Fibroblast of skin of right quadriceps (primary cell): ENCODE measurements around the gene PLCL1.

Source experiments
- DNase-seq: peaks from one replicate; pipeline ENCODE4 v3.0.0-alpha.2; 2013

PLCL1 gene

DNA sequence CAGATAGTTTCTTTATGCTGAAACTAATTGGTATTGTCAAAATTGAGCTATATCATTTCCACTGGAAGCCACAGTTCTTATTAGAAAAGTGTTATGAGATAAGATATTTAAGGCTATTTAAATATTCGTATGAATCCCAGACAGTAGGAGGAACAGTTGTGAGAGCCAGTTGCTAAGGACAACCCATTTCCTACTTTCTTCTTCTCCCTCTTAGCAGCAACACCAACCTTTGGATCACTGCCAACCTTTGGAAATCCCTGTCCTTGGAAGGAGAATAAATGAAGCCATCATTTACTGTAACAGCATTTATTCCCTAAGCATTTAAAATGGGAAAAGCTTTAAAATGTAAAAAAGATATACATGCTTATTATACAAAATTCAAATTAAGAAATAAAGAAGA lies 85.8 kb downstream of the PLCL1 start:
- DNase-seq = no peak

DNA sequence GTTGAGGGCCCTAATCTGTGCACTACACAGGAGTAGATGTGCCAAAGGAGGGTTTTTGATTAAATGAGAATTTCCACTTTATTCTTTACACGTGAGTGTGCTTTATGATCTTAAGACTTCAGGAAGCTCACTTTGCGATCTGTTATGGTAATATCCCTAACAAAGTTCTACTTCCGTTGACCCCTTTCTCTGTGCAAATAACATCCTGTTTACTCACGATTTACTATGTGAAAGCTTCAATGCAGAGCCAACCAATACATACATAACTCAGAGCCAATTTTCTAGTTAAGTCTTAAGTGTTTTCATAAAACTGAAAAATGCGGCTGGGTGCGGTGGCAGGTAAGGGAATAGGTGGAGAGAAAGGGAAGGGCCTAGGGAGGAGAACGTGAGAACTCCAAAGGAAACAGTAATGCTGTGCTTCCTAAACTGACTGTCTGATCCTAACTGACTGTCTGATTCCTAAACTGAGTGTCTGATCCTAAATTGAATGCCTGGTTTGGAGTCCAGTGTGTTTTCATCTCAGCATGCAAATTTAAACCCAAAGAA lies 87.6 kb downstream of the PLCL1 start:
- DNase-seq = no peak

DNA sequence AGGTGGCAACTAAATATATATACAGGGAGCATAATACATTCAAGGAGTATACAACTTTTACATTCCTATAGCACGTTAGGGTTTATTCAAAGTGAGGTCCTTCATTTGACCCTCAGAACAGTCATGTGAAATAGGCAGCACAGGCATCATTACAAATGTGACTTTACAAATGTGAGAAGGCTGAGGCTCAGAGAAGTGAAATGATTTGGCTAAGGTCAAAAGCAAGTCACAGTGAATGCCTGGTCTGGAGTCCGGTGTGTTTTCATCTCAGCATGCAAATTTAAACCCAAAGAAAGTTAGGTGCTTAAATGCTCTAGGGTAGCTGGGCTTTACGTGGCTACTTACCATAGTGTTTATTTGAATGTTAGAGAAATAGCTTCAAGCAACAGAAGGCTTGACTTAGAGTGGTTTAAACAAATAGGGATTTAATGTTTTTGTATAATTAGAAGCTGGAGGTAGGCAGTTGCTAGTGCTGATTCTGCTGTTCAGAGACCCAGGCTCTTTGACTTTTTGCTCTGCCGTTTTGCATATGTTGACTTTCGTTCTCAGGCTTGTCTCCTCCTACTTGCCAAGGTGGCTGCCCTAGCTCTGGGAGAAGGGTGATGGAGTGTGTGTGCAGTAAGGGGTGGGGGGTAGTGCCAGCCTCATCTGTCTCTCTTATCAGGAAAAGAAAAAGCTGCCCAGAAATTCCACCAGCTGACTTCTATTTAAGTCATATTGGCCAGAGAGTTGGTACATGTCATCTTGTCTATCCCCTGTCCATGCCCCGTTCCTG lies 89.2 kb downstream of the PLCL1 start:
- DNase-seq = no peak

DNA sequence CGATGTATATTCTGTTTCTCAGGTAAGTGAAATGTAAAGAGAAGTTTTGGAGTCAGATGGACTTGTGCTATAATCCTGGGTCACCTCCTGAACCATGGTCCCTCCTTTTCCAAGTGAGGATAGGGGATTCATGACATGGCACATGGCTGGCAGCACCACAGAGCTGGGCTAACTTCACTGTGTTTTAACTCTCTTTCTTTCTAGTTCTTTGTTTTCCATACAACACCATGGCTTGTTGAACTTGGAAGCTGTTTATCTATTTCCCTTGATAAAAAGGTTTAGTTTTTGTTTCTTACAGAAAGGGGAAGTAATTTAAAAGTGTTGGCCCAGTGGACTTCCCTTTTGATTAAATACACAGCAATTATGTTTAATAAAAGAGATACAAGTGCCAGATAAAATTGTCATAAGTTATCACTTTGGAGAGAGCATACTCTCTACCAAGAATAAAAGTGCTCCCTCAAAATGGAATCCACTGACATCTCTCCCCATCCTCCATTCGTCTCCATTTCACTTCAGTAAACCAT lies 90.4 kb downstream of the PLCL1 start:
- no peak for DNase-seq

DNA sequence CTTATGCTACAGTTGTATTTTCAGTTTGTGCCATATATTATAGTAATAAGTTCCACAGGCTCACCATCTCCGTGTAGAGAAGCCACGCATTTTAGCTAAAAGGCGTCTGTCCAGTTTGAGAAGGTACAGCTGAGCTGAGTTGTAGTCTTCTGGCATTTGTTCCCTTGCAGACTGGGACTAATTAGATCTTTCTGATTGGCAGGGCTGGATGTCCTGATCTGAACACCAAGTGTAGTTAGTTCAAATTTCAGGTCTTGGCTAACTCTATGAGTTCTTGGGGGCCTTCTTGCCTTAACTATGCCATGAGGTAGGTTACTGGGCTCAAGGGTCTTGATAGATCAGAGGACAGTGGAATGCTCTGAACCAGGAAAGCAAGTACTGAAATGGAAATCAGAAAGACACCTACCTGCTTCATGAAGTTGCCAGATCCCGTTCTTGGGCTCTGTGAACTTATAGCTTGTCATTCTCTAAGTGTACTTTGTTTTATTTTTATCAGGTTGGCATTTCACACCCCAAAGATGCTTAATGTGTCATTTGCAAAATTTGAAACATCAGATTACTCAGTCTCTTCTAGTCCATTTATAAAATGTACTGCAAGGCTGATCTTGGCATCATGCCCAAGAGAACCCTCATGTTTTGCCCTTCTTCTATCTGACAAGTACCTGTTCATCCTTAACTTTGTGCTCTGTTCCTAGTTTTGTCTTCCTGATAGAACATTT lies 93.7 kb downstream of the PLCL1 start:
- DNase-seq = no peak

GRCh38 chr2:197904446-197904845 lies 100.1 kb downstream of the PLCL1 start:
- DNase-seq = no peak

DNA sequence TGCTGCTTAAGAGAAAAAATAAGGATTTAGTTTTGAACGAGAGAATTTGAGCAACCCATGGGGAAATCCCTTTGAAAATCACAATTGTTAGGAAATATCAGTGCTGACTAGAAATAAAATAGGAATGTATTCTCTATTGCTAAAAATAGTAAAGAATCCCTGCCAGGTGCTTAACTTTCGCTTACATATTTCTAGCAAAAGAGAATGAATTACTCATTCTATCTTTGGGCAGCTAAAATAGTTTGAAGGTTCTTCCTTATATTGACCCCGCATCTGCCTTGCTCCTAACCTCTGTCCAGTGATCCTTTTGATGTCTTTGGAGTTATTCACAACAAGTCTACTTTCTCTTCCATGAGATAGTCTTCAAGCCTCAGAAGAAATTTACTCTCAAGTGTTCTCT lies 103.8 kb downstream of the PLCL1 start:
- DNase-seq = peak; percentile 18

DNA sequence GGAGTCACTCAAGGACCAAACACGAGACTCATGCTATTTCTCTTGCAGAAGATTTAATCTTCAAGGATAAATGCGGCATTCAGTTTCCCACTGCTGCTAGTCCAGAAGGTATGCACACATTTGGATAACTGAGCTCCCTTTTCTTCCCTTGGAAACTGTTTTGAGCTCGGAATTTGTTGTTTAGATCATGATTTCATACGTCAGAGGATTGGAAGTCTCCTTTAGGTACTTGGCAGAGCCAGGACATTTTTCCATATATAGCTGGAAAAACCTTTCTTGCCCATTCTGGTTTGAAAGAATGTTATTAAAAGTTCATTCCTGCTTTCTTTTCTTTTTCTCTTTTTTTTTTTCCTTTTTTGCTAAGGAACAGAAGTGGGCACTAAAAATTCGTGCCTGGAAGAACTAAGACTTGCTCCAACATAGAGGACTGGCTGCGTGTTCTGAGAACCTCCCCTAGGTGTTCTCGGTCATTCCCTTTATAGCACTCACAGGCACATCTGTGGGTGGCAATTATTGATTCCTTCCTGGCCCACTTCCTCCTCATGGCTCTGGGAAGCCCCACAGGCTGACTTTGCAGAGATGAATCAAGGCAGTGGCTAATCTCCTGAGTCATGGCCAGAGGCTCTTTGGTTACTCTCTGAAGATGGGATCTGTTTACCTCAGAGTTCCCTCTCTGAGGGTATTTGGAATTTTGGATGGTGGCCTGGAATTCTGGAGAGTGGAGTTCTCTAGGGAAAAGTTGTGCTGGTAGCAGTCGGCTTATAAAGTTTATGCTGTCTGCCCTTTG lies 104.8 kb downstream of the PLCL1 start:
- DNase-seq = peak; percentile 93

GRCh38 chr2:197911667-197912066 lies 107.3 kb downstream of the PLCL1 start:
- DNase-seq = no peak

GRCh38 chr2:197913084-197913483 lies 108.7 kb downstream of the PLCL1 start:
- no peak for DNase-seq

- no peak for DNase-seq
Measured at GRCh38 chr2:197914778-197915177, 110.4 kb downstream of the PLCL1 start.

- DNase-seq = peak; percentile 72
Measured at GRCh38 chr2:197915548-197916265, 111.3 kb downstream of the PLCL1 start.

DNA sequence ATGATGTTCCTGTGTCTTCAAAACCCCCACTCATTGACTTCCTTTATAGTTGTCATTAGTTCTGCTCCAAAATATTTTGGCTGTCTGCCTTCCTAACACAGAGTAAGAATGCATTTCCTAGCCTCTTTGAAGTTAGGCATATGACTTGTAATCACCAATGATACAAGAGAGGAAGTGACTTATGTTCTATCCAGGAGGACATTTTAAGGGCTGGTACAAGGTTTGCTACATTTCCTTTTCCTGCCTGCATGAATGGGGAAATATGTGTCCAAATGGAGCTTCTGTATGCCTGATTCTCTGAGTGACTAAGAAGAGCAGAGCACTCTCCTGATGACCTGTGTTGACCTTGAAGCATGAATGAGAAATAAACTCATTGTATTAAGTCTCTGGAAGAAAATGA lies 115.1 kb downstream of the PLCL1 start:
- DNase-seq = no peak

- DNase-seq = no peak
Measured at GRCh38 chr2:197920088-197920487, 115.7 kb downstream of the PLCL1 start.

GRCh38 chr2:197920592-197921201 lies 116.3 kb downstream of the PLCL1 start:
- no peak for DNase-seq

DNA sequence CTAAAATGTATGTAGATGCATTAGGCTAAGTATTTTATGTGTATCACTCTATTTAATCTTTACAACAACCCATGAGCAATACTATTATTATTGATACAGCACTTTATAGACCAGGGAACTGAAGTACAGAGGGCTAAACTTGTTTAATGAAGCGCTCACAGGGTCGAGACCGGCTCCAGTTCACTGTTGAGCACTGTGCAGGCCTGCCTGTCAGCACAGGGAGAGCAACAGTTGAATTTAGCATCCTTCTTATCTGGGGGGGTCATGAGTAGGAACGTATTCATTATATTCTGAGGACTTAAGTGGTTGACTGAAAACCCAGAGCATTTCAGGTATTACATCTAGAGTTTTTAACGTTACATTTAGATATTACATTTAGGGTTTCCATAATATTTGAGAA lies 120.1 kb downstream of the PLCL1 start:
- DNase-seq = no peak

DNA sequence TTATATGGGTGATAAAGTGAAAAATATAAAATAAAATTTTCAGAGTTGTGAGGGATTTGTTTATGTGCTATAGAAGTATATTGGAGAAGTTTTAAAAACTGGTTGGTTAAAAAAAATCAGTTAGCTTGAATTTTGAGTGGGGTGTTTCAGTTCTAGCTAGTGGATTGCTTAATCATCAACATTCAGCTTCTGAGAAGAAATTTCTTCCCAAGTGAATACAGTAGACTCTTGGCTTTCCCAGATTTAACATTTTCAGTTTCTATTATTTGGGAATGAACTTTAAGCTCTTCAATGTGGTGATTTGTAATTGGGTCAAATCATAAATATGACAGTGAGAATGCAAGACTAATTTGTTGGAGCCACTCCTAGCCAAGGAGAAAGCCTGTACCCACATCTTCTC lies 120.8 kb downstream of the PLCL1 start:
- no peak for DNase-seq

DNA sequence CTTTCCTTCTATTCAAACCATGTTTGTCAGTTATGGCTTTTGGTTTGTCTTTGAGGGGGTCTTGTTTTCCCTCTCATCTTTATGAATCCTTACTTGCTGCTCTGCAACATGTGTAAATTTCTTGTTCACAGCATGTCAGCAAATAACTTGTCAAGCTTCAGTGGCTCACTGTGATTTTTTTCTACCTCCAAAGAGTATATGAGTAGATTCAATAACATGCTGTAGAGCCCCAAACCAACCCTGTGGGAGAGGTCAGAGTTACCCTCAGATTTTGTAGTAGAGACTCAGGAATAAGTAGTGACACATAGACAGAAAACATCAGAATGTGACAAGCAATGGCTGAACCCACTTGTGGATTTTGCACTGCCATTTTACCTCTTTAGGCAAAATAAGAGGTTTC lies 121.6 kb downstream of the PLCL1 start:
- DNase-seq = no peak

DNA sequence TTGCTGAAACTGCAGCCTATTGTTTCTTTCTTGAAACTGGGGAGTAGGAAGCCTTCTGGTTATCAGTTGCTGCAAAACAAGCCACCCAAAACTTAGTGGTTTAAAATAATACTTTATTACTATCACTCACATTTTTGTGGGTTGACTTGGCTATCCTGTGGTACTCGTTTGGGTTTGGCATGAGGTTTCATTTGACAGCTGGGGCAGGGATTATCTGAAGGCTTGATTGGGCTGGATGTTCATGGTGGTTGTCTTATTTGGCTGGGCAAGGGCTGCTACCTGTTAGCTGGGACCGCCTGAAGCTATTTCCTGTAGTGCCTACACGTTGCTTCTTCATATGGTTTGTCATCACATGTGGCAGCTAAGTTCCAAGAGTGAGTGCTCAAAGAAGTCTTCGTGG lies 122.3 kb downstream of the PLCL1 start:
- no peak for DNase-seq

DNA sequence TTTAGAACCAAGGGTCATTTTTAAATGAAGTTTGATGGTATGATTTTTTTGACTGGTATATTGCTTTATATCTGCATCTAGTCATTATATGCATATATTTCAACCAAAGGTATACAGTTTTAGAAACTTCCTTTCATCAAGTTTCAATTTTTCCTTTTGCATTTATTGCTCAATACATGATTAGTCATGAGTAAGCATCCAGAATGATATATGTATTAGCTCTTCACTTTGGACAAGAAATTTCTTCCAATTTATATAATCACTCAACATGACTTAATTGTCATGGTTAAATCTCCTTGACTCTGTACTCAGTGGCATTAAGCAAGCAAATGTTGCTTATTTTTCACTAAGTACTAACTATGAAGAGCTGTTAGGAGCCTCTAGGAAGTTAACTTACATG lies 123.6 kb downstream of the PLCL1 start:
- DNase-seq = no peak

GRCh38 chr2:197929008-197929885 lies 124.9 kb downstream of the PLCL1 start:
- no peak for DNase-seq
